SK-N-DZ (cell line): ENCODE results near the gene TMPRSS6.

Experiments
- DNase-seq: peaks from one replicate; pipeline ENCODE4 v3.0.0-alpha.2; 2015; ENCODE audit warnings: low spot score

TMPRSS6 gene

DNA sequence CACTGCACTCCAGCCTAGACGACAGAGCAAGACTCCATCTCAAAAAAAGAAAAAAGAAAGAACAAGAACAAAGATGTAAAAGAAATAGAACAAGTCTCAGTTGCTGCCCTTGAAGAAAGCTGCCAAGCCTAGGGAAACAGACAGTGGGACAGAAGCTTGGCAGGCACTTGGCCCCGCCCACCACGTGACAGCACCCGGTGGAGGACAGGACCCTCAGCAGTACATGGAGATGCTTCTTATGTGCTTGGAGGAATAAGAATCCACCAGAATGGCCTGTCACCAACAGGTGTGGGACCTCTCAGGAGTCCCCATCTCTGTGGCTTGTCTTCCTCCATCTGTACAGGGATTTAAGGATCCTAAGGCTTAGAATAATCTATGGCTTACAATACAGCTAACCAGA, 7.6 kb upstream of the TMPRSS6 start:
- DNase-seq: no peak

DNA sequence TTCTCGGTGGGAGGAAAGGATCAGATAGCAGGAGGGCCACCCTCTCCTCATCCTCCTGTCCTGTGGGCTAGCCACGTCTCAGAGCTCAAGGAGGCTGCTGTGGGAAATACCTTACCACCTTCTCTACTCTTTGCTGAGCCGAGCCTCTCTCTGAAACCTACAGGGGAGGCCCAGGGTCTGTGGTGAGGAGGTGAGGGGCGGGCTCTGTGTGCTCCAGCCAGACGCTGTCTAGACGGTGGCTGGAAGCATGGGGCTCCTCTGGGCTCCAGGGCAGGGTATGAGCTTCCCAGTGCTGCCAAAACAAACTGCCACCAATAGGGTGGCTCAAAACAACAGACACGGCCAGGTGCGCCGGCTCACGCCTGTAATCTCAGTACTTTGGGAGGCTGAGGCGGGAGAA, 5.5 kb upstream of the TMPRSS6 start:
- DNase-seq: no peak

- no peak for DNase-seq
Measured at GRCh38 chr22:37113757-37114156, 4.2 kb upstream of the TMPRSS6 start.

GRCh38 chr22:37112084-37112728, 2.7 kb upstream of the TMPRSS6 start:
- no peak for DNase-seq

DNA sequence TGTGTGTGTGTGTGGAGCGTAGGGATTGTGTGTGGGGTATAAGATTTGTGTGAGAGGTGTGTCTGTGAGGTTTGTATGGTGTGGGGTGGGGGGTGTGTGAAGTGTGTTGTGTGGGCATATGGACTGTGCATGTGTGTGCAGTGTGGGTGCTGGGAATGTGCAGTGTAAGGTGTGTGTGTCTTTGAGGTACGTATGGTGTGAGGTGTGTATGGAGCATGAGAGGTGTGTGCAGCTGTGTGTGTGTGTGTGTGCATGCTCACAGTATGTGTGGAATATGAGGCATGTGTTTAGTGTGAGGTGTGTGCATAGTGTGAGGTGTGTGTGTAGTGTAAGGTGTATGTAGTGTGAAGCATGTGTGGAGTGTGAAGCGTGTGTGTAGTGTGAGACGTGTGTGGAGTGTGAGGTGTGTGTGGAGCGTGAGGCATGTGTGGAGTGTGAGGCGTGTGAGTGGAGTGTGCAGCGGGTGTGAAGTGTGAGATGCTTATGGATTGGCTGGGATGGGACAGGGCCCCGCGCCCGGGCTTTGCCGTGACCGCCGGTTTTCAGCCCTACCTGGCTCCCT, 1.7 kb upstream of the TMPRSS6 start:
- DNase-seq: no peak

GRCh38 chr22:37107816-37108621, 1.5 kb downstream of the TMPRSS6 start:
- no peak for DNase-seq

GRCh38 chr22:37105990-37106389, 3.5 kb downstream of the TMPRSS6 start:
- DNase-seq: no peak

GRCh38 chr22:37105154-37105553, 4.4 kb downstream of the TMPRSS6 start:
- DNase-seq: no peak

GRCh38 chr22:37103656-37104452, 5.7 kb downstream of the TMPRSS6 start:
- DNase-seq: no peak

DNA sequence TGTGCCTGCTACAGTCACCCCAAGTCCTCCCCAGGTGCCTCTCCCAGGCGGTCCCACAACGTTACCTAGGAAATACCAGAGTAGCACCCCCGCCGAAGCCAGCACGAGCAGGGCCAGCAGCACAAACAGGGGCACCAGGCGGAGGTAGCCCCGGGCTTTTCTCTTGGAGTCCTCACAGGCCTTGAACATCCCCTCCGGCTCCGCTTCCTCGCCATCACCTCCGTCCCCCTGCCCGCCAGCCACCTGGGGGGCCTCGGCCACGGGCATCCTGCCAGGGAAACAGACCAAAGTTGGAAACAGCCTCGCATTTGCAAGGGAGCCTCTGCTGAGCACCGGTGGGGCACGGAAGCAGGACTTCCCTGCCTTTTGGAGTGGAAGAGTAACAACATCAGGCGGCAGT, 6.4 kb downstream of the TMPRSS6 start:
- no peak for DNase-seq

- no peak for DNase-seq
Measured at GRCh38 chr22:37101311-37102066, 8.0 kb downstream of the TMPRSS6 start.

- DNase-seq: no peak
Measured at GRCh38 chr22:37100589-37101127, 8.9 kb downstream of the TMPRSS6 start.

DNA sequence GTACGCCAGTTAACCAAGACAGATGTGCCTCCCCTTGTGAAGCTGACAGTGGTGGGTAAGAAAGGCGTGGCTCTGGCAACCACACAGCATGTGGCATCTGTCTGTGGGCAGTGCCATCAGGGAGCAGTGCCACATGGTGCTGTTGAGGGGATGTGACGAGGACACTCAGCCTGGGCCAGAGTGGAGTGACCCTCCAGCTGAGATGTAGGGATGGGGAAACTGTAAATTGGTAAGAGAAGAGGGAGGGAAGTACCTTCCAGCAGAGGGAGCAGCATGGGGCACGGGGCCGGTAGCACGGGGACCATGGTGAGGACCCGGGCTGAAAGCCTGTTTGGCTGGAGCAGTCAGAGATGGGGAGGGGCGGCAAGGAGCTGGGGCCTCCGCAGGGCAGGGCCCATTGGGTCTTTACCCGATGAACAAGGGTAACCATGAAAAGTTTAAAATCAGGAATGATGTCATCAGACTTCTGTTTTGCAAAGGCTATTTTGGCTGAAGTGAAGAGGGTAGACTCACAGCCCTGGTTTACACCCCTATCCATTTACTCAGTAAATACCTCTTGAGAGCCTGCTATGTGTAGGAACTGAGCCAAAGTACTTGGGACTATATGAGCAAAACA, 10.4 kb downstream of the TMPRSS6 start:
- DNase-seq: no peak

GRCh38 chr22:37097346-37097745, 12.2 kb downstream of the TMPRSS6 start:
- no peak for DNase-seq

- no peak for DNase-seq
Measured at GRCh38 chr22:37095113-37095512, 14.4 kb downstream of the TMPRSS6 start.

DNA sequence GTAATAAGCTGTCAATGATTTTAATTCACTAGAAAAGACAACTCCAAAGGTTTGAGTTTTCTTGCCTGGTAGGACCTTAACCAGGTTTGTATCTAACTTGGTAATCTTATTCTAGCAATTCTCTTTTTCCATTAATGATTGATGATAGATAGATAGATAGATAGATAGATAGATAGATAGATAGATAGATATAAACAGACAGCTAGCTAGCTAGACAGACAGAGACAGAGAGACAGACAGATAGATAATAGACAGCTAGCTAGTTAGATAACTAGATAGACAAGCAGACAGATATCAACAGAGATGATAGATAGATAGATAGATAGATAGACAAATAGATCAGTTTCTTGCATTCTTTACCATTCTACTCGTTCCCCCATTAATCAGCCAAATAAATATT, 15.3 kb downstream of the TMPRSS6 start:
- DNase-seq: no peak

- no peak for DNase-seq
Measured at GRCh38 chr22:37092997-37093396, 16.5 kb downstream of the TMPRSS6 start.

- no peak for DNase-seq
Measured at GRCh38 chr22:37091994-37092393, 17.5 kb downstream of the TMPRSS6 start.

DNA sequence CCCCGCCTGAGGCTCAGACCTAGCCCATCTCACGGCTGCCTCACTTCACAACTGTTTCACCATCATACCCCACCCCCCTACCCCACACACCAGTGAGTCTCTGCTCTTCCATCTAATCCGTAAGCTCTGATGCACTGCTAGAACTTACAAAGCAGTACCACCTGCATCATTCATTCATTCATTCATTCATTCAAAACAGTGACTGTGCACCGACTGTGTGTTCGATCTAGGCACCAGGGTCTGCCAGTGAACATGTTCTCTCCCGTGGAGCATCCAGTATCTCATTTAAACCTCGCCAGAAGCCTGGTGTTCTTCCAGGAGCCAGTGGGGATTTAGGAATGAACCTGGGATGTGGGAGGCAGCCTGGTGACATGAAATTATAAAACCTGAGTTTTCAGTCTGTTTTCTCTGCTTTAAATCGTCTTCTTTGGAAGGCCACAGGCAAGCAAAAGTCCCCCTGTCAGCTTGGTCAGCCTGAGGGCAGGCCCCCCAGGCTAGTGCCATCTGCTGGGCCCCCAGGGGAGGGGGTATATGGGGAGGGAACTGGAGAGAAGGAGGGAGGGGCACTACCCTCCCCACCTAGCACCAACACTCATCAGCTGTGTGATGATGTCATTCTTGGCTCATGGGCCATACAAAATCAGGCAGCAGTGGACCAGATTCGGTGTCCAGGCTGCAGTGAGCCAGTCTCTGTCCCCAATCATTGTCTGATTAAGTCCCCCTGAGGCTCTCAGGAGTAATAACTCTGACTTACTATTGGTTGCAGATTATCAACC, 18.4 kb downstream of the TMPRSS6 start:
- DNase-seq: no peak

- no peak for DNase-seq
Measured at GRCh38 chr22:37089434-37089833, 20.1 kb downstream of the TMPRSS6 start.
